GM18508 (cell line): ENCODE measurements around the gene C1orf185.
"Not testable (repeated sequence)": the region's sequence is repeated elsewhere in the genome, so short reads cannot be mapped to it uniquely, and the experiment has no call there.

Source experiments
- ATAC-seq: cut with Tn5 transposase; IDR thresholded peaks from one replicate; pipeline ENCODE4 v1.9.1; 2021; ENCODE audit warnings: moderate number of reproducible peaks; ENCODE audit not compliant: insufficient read depth, unreplicated experiment

Gene C1orf185

GRCh38 chr1:51131185-51131584 lies 29.2 kb downstream of the C1orf185 start:
- no peak for ATAC-seq

GRCh38 chr1:51133045-51133444 lies 31.0 kb downstream of the C1orf185 start:
- no peak for ATAC-seq

- ATAC-seq: not testable (repeated sequence)
Observed at GRCh38 chr1:51137696-51138095, 35.7 kb downstream of the C1orf185 start.

GRCh38 chr1:51139474-51139873 lies 37.4 kb downstream of the C1orf185 start:
- no peak for ATAC-seq

GRCh38 chr1:51147394-51147793 lies 45.4 kb downstream of the C1orf185 start:
- ATAC-seq: no peak

- no peak for ATAC-seq
Observed at GRCh38 chr1:51154776-51155175, 52.7 kb downstream of the C1orf185 start.

GRCh38 chr1:51156752-51157151 lies 54.7 kb downstream of the C1orf185 start:
- ATAC-seq: no peak

- ATAC-seq: no peak
Observed at GRCh38 chr1:51157395-51157794, 55.4 kb downstream of the C1orf185 start.

- no peak for ATAC-seq
Observed at GRCh38 chr1:51158263-51158662, 56.2 kb downstream of the C1orf185 start.

- not testable (repeated sequence) for ATAC-seq
Observed at GRCh38 chr1:51162560-51162959, 60.5 kb downstream of the C1orf185 start.

- no peak for ATAC-seq
Observed at GRCh38 chr1:51165540-51165939, 63.5 kb downstream of the C1orf185 start.

GRCh38 chr1:51168266-51168845 lies 66.3 kb downstream of the C1orf185 start:
- ATAC-seq: no peak

- ATAC-seq: no peak
Observed at GRCh38 chr1:51168936-51169335, 66.9 kb downstream of the C1orf185 start.

GRCh38 chr1:51170342-51170741 lies 68.3 kb downstream of the C1orf185 start:
- ATAC-seq: no peak

- ATAC-seq: no peak
Observed at GRCh38 chr1:51172811-51173210, 70.8 kb downstream of the C1orf185 start.

- no peak for ATAC-seq
Observed at GRCh38 chr1:51175278-51175677, 73.2 kb downstream of the C1orf185 start.

- ATAC-seq: not testable (repeated sequence)
Observed at GRCh38 chr1:51177988-51178387, 76.0 kb downstream of the C1orf185 start.

GRCh38 chr1:51188230-51188629 lies 86.2 kb downstream of the C1orf185 start:
- no peak for ATAC-seq

GRCh38 chr1:51189421-51190073 lies 87.5 kb downstream of the C1orf185 start:
- ATAC-seq: no peak

- no peak for ATAC-seq
Observed at GRCh38 chr1:51190961-51191360, 88.9 kb downstream of the C1orf185 start.

GRCh38 chr1:51192213-51192843 lies 90.3 kb downstream of the C1orf185 start:
- no peak for ATAC-seq

- no peak for ATAC-seq
Observed at GRCh38 chr1:51193564-51193963, 91.5 kb downstream of the C1orf185 start.
